Activated CD4-positive, alpha-beta T cell treated with anti-CD3 and anti-CD28 coated beads for 24 hours (primary cell): ENCODE data around the gene CUL1.
"Not testable (repeated sequence)": the region's sequence is repeated elsewhere in the genome, so short reads cannot be mapped to it uniquely, and the experiment has no call there.

Source experiments
- DNase-seq, 2 donors: peaks; one replicate each; pipeline ENCODE4 v3.0.0-alpha.2; 2020; ENCODE audit warnings: low read depth in 2 of 2

The CUL1 gene

GRCh38 chr7:148697256-148698006 lies 1.3 kb upstream of the CUL1 start:
- DNase-seq: peak; percentile 39 to 43

GRCh38 chr7:148698007-148698396 lies 701 bp upstream of the CUL1 start:
- no peak for DNase-seq

GRCh38 chr7:148699024-148699781 lies 500 bp downstream of the CUL1 start:
- peak; percentile 24 to 48 for DNase-seq

- no peak for DNase-seq
Observed at GRCh38 chr7:148699782-148700629, 1.3 kb downstream of the CUL1 start.

GRCh38 chr7:148700661-148701064 lies 2.0 kb downstream of the CUL1 start:
- DNase-seq: peak; percentile 25 to 31

GRCh38 chr7:148701414-148701813 lies 2.7 kb downstream of the CUL1 start:
- no peak for DNase-seq

GRCh38 chr7:148702876-148703670 lies 4.4 kb downstream of the CUL1 start:
- DNase-seq: no peak

GRCh38 chr7:148703671-148703962 lies 4.9 kb downstream of the CUL1 start:
- DNase-seq: not testable (repeated sequence)

GRCh38 chr7:148704189-148704588 lies 5.5 kb downstream of the CUL1 start:
- DNase-seq: no peak

- no peak for DNase-seq
Observed at GRCh38 chr7:148704970-148705369, 6.3 kb downstream of the CUL1 start.

GRCh38 chr7:148706368-148706767 lies 7.7 kb downstream of the CUL1 start:
- DNase-seq: no peak

GRCh38 chr7:148708026-148708885 lies 9.6 kb downstream of the CUL1 start:
- DNase-seq: no peak

GRCh38 chr7:148709014-148709413 lies 10.3 kb downstream of the CUL1 start:
- no peak for DNase-seq

- DNase-seq: not testable (repeated sequence)
Observed at GRCh38 chr7:148710426-148710825, 11.7 kb downstream of the CUL1 start.

GRCh38 chr7:148711191-148712102 lies 12.7 kb downstream of the CUL1 start:
- DNase-seq: no peak

GRCh38 chr7:148712678-148713329 lies 14.1 kb downstream of the CUL1 start:
- no peak for DNase-seq

GRCh38 chr7:148714498-148714897 lies 15.8 kb downstream of the CUL1 start:
- no peak for DNase-seq

- no peak for DNase-seq
Observed at GRCh38 chr7:148715027-148715426, 16.3 kb downstream of the CUL1 start.

- DNase-seq: no peak
Observed at GRCh38 chr7:148717266-148717793, 18.6 kb downstream of the CUL1 start.
